Chondrocyte (in vitro differentiated cells): ENCODE data around the gene NUDT16. TPM values are rescaled to one million over a fixed set of nuclear protein-coding genes. Genes with fewer than 3 reads are reported as not detected.
"Not testable (repeated sequence)": the region's sequence is repeated elsewhere in the genome, so short reads cannot be mapped to it uniquely, and the experiment has no call there.

Experiments used
- DNase-seq: peaks from one replicate; pipeline ENCODE4 v3.0.0; 2021; ENCODE audit warnings: mixed read lengths, low spot score
- H3K27ac Mint-ChIP-seq: one replicate; pipeline ENCODE4 v1.8.0; 2021; ENCODE audit warnings: mild to moderate bottlenecking, moderate library complexity, mixed read lengths; ENCODE audit not compliant: unreplicated experiment
- H3K27me3 Mint-ChIP-seq: 2 replicates; pipeline ENCODE4 v1.8.0; 2021; ENCODE audit warnings: low read depth, mixed read lengths
- H3K36me3 Mint-ChIP-seq: 2 replicates; pipeline ENCODE4 v1.8.0; 2021; ENCODE audit warnings: low read depth, mixed read lengths
- H3K4me1 Mint-ChIP-seq: 2 replicates; pipeline ENCODE4 v1.8.0; 2021; ENCODE audit warnings: low read depth, mild to moderate bottlenecking, mixed read lengths
- H3K4me3 Mint-ChIP-seq: one replicate; pipeline ENCODE4 v1.8.0; 2021; ENCODE audit warnings: mild to moderate bottlenecking, moderate library complexity, mixed read lengths; ENCODE audit not compliant: unreplicated experiment
- H3K9me3 Mint-ChIP-seq: 2 replicates; pipeline ENCODE4 v1.8.0; 2021; ENCODE audit warnings: low read depth, mixed read lengths
- CTCF ChIP-seq: fragments of 200-600 bp; sonication (generic); IDR thresholded peaks from 2 replicates; pipeline ENCODE4 v1.5.0; 2021; ENCODE audit warnings: antibody characterized with exemption, mild to moderate bottlenecking, moderate library complexity
- total RNA-seq: library from RNA; stranded (reverse); gene quantifications from 3 replicates; pipeline ENCODE4 v1.2.1, GENCODE V29; 2021

NUDT16 gene
- total RNA-seq, 1 donor from 2014 or later, result 11.6 TPM

- H3K36me3 Mint-ChIP-seq, result no peaks in the 10 kb centered on the region
- H3K27ac Mint-ChIP-seq, result no peak overlapping the region
- no peaks in the 10 kb centered on the region for H3K9me3 Mint-ChIP-seq
These were observed 24.3 kb upstream of the NUDT16 start for GRCh38 chr3:131357275-131357674.

GRCh38 chr3:131360191-131360755 lies 21.3 kb upstream of the NUDT16 start:
- Mint-ChIP-seq H3K27me3 (peaks cover 5% of the 10 kb centered on the region), H3K36me3 (peaks cover 1% of the 10 kb centered on the region), H3K4me1 (peaks cover 7% of the 10 kb centered on the region), H3K27ac (no peak overlapping the region), H3K4me3 (no peak overlapping the region), H3K9me3 (no peaks in the 10 kb centered on the region)
- TF ChIP-seq CTCF, result no peak
- DNase-seq, result no peak

More at GRCh38 chr3:131357275-131357674, 24.3 kb upstream of the NUDT16 start:
- no peak for TF ChIP-seq CTCF
- Mint-ChIP-seq H3K4me3 (no peak overlapping the region), H3K4me1 (peaks cover 13% of the 10 kb centered on the region), H3K27me3 (peaks cover 1% of the 10 kb centered on the region)
- no peak for DNase-seq

GRCh38 chr3:131361066-131361463 lies 20.5 kb upstream of the NUDT16 start:
- not testable (repeated sequence) for H3K36me3 Mint-ChIP-seq, H3K27ac Mint-ChIP-seq, DNase-seq, H3K4me1 Mint-ChIP-seq, H3K27me3 Mint-ChIP-seq, H3K4me3 Mint-ChIP-seq, H3K9me3 Mint-ChIP-seq

DNA sequence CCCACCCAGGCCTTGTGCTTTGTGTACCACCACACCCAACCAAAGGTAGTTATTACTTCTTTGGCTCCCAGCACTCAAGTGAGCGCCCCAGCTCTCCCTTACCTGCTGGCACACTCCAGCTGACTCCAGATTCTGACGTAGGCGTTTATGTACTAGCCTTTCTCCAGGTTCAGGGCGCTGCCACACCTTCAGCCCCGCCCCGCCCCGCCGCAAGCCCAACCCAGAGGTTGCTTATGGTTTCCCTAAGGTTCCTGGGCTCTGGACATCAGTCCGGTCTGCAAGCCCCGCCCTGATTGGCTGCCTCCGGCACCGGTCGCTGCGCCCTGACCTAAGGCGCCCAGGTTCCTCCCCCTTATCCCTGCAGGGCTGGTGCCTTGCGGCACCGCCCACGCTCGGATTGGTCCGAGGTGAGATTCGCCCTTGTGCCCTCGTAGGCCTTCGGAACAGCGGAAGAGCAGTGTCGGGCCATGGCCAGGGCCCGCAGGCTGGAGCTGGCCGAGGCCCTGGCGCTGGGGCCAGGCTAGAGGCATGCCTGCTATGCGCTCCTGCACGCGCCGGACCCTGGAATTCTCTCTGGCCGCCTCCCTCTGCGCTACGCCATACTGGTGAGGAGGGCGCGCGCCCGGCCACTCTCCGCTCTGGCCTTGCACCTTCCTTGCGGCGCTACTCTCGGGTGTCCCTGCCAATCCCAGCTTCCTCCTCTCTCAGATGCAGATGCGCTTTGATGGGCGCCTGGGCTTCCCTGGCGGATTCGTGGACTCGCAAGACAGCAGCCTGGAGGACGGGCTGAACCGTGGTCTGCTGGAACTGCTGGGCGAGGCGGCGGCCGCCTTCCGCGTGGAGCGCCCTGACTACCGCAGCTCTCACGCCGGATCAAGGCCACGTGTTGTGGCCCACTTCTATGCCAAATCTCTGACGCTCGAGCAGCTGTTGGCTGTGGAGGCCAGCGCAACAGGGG lies 19.8 kb upstream of the NUDT16 start:
- H3K9me3 Mint-ChIP-seq, result peaks cover 3% of the 10 kb centered on the region
- no peak for DNase-seq
- H3K4me1 Mint-ChIP-seq, result peaks cover 7% of the 10 kb centered on the region
- TF ChIP-seq CTCF, result no peak
- no peak overlapping the region for H3K27ac Mint-ChIP-seq
- H3K4me3 Mint-ChIP-seq, result peak overlapping the region; percentile 70
- peaks cover 5% of the 10 kb centered on the region for H3K27me3 Mint-ChIP-seq
- peaks cover 1% of the 10 kb centered on the region for H3K36me3 Mint-ChIP-seq

- peaks cover 7% of the 10 kb centered on the region for H3K4me1 Mint-ChIP-seq
- no peak for TF ChIP-seq CTCF
These were observed 18.3 kb upstream of the NUDT16 start for GRCh38 chr3:131363275-131363674.

More at GRCh38 chr3:131363275-131363674, 18.3 kb upstream of the NUDT16 start:
- Mint-ChIP-seq H3K9me3 (peaks cover 3% of the 10 kb centered on the region), H3K27me3 (peaks cover 5% of the 10 kb centered on the region), H3K27ac (no peak overlapping the region), H3K4me3 (no peak overlapping the region), H3K36me3 (peaks cover 1% of the 10 kb centered on the region)
- DNase-seq, result no peak
